GOT3 (cell line): ENCODE measurements around the gene CLEC2L.

ENCODE experiments used
- DNase-seq: peaks from one replicate; lab custom pipeline; 2025; ENCODE audit warnings: mixed read lengths; lab: John Stamatoyannopoulos, UW

Gene CLEC2L

DNA sequence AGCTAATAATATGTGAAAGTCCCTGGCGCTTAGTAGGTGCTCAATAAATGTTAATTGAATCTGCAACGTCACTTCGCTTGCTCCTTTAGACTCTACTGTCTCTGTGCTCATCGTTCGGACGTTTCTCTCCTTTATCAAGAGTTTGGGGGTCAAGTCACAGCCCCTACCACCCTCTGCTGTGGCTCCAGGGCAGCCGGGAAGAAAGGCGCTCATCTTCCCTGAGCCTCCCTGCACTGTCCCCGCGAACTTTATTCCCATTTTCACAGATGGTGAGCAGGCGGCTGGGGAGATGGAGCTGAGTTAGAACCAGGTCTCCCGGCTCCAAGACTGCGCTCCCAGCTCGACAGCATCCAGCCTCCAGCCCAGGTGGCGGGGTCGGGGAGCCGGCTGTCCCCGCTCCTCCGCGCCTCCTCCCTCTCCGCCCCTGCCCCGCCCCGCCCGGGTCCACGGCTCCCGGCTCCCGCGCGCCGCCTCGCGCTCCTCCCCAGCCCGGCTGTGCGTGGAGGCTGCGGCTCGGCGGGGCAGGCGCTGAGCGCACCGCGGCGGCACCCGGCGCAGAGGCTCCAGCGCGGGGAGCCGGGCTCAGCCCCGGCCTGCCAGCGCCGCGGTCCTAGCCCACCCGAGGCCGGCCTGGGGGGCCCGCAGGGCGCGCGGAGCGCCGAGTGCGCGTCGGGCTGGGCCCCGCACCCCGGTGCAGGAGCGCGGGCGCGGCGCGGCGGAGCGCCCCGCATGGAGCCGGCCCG lies at the start of gene CLEC2L:
CLEC2L (plus strand) TSS at position 487 of the 743 bp plus-strand sequence; CDS start at position 730, 243 bp downstream.
- no peak for DNase-seq

DNA sequence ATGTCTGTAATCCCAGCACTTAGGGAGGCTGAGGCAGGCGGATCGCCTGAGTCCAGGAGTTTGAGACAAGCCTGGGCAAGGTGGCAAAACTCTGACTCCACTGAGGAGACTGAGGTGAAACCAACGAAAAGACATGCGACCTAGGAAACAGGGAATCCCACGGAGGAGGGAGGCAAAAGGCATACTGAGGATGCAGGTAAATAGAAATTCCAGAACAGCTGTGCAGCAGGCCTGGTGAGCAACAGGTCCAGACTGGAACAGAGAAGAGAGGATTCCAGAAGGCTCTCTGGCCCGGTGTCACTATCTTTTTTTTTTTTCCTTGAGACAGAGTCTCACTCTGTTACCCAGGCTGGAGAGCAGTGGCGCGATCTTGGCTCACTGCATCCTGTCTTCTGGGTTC lies 47.3 kb upstream of the CLEC2L start:
- DNase-seq: no peak

DNA sequence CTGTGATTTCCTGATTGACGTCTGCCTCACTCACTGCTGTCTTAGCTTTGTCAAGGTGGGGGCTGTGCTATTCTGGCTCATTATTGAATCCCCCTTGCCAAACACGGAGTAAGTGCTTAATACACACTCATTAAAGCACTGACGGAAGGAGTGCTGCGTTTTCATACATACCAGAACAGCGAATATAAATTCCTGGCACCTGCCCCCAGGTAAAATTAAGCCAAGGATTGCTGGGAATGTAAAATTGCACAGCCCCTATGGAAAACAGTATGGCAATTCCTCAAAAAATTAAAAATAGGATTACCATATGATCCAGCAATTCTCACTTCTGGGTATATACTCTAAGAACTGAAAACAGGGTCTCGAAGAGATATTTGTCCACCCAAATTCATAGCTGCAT lies 46.6 kb upstream of the CLEC2L start:
- no peak for DNase-seq

DNA sequence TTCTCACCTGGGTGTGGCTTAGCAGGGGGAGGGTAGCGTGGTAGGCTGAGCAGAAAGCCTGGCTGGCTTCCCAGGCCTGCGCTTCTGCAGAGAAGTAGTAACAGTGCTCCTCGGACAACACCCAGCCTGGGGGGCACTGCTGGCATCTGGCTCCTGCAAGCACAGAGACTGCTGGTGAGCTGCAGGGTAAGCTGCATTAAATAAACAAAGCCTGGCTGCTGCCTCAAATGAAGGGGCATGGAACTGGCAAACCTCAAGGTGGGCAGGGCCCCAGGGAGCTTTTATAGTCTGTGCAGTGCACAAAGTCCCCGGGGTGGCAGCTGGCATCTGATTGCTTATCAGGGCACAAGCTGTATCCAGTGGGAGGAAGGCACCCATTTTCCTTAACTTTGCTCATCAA lies 43.9 kb upstream of the CLEC2L start:
- DNase-seq: no peak

DNA sequence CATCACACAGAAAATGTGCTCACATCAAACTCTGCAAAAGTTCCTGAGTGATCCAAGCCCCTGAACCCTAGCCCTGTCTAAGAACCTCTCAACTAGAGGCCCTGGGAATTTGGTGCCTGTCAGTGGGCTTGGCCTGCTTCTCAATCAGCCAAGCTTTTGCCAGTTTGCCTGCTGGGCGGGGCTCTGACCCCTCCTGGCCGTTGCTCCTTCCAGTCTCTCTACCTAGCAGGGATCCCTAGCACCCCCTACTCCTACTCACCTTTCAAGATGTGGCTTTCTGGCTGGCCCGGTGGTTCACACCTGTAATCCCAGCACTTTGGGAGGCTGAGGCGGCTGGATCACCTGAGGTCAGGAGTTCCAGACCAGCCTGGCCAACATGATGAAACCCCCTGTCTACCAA lies 42.1 kb upstream of the CLEC2L start:
- no peak for DNase-seq

DNA sequence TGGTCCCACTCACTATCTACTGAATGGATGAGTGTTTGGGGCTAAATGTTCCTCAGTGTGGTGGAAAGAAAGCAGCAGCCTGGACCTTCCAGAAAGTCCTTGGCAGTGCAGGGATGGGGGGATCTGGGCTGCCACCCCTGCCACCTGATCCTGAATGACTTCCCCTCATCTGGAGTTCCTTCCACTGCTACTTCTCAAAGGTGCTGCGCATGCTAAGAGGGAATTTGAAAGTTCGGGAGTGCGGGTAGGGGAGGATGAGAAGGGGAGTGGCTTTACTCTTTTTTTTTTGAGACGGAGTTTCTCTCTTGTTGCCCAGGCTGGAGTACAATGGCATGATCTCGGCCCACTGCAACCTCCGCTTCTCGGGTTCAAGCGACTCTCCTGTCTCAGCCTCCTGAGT lies 41.4 kb upstream of the CLEC2L start:
- no peak for DNase-seq

DNA sequence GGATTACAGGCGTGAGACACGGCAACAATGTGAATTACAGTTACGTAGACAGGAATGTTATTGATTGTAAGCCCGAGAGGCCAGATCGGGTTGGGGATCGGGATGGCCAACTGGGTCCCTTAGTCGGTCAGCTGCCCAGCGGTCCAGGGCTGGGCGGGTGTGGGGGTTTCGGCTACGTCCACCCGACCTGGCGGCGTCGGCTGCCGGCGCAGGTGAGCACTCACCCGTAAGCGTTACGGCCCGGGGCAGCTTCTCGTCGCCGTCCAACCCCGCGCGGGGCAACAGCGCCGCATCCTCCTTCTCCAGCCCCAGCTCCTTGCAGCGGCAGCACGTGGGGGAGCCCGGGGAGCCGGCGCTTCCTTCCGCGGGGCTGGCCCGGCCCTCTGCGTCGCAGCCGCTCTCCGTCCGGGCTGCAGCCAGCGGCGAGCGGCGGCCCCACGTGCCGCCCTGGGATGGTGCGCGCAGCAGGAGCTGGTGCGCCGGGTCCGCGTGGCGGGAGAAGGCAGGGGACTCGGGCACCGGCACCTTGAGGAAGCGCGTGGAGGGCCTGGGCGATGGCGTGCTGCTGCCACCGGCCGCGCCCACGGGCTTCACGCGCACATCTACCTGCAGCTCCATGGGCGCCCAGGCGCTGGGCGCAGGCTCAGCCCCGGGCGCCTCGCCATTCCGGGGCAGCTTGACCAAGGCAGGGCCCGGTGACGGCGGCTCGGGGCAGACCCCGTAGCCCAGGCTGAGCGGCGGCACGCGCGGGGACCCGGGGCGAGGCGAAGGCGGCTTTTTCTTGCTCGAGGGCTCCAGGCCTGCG lies 40.6 kb upstream of the CLEC2L start:
- no peak for DNase-seq

DNA sequence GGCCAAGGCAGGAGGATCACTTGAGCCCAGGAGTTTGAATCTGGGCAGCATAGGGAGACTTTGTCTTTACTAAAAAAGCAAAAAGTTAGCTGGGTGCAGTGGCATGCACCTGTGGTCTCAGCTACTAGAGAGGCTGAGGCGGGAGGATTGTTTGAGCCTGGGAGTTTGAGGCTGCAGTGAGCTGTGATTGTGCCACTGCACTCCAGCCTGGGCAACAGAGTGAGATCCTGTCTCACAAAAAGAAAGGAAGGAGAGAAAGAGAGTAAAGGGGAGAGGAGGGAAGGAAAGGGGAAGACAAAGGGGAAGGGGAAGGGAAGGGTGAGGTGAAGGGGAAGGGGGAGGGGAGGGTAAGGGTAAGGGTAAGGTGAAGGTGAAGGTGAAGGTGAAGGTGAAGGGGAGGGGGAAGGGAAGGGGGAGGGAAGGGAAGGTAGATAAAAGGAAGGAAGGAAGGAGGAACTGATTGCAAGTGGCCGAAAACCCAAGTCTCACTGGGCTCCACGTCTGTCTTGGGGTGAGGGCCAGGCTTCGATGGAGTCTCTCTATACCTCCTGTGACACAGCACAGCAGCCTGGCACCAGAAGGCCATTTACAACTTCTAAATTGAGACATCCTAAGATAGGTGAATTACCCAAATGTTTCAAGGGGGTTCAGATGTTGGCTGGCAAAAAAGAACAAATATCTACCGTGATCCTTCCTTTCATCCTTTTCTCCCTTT lies 36.0 kb upstream of the CLEC2L start:
- DNase-seq: no peak

DNA sequence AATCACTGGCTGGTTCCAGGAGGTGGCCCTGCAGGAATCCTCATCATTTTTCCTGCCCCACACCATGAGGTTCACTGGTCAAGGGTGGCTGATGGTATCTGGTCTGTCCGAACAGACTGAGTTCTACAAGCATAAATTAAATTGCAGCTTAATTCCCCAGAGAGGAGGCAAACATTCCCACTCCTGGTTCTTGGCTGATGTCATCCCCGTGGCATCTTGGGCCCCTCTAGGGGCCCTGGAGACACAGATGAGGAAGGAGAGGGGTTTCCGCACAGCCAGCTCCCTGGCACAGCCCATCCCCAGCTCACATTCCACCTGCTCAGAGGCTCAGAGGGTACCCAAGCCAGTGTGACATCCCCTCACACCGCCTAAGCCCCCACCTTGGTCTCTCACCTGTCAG lies 34.7 kb upstream of the CLEC2L start:
- no peak for DNase-seq

DNA sequence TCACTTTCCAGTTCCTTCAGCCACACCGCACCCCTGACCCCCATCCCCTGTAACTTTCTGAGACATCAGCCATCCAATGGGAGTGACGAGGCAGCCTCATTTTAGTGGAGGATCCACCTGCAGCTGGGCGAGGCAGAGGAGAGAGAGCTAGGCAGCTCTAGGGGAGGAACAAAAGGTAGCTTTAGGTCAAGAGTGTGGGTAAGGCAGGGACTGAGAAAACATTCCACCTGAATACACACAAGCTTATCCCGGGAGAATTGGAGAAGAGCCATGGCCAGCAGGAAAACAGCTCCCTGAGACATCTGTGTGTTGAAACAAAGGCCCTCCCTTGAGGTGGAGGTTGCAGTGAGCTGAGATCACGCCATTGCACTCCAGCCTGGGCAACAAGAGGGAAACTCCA lies 33.4 kb upstream of the CLEC2L start:
- no peak for DNase-seq

DNA sequence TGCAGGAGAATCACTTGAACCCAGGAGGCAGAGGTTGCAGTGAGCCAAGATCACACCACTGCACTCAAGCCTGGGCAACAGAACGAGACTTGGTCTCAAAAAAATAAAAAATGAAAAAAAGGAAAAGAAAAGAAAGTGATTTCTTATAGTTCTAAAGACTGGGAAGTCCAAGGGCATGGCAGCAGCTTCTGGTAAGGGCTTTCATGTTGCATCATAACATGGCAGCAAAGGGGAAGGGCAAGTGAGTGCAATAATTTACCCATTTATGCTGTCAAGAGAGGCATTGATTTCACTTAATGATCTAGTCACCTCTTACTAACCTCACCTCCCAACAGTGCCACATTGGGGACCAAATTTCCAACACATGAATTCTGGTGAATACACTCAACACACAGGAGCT lies 31.2 kb upstream of the CLEC2L start:
- no peak for DNase-seq

DNA sequence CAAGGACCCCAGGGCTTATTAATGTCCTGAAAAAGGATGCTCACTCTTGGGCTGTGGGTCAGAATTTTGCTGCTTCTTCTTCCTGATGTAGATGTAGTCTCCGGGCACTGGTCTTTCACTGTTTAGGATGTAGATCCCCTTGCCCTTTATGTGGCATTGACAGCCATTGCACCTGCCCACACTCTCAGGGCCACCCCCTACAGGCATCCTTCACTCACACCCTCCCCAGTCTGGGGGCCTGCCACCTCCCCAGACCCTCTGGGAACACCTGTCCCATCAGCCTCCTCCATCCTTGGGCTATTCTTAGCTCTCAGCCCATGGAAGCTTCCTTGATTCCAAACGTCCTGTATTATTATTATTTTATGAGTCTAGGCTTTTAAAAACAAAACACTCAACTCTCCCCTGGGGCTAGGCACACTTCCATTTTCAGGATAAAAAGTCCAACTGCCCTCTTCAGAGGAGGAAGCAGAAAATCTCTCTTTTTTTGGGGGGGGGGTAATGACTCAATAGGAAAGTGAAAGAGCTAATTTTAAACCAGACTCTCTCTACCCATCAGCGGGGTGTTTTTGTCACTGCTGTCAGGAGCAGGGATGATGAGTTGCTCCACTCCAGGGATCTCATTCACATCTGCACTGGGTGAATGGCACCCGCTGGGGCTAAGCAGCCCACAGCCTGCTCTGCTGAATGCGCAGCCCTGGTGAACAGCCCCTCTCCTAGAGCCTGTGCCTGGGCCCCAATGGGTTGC lies 28.5 kb upstream of the CLEC2L start:
- DNase-seq: no peak

DNA sequence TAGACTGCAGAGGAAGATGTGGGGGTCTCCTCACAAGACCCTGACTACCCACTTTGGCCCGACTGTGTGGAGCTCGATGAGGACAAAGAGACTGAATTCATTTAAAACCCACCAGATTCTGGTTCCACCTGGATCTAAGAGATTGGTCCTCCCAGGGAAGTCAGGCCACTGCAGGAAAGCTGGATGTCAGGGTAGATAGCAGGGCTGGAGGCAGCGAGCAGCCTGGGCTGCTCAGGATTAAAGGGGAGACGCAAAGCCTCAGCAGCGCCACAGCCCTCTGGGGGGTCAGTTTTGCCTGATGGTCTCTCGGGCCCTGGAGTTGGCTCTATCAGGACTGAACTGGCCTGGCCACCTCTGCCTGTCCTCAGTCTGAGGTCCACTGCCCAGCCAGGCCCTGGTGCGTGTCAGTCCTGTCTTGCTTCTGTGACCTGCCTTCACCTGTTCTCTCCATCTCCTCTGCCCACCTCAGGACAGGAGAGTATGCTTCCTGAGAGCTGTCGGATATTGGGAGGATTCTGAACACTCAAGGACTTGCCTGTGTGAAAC lies 27.8 kb upstream of the CLEC2L start:
- no peak for DNase-seq

DNA sequence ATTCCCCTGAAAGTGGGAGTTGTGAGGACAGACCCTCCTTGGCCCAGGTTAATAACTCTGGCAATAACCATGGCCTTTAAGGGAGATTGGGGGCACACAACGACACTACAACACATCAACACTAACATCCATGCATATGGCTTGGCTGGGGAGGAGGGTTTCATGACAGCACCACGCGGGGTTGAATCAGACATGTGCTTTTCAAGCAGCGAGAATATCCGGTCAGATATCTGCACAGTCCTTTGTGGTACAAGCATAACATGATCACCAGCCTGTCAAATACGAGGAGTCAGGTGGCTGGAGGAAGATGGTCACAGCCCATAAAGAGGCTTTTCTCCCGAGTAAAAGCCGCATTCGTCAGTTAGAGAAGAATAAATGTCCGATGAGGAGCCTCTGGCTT lies 27.0 kb upstream of the CLEC2L start:
- DNase-seq: no peak

DNA sequence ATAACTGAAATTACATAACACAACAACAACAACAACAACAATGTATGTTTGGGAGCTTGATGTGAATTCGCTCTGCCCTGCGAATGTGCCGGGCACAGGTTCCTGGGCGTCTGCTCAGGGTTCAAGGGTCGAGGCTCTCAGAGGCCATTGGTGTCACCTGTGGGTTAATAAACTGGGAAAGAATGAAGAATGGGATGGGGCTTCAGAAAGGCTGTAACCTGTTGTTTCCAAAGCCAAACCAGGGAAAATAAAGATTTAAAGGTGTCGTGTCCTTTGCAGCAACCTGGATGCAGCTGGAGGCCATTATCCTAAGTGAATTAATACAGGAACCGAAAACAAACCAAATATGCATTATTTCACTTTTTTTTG lies 22.7 kb upstream of the CLEC2L start:
- DNase-seq: no peak

DNA sequence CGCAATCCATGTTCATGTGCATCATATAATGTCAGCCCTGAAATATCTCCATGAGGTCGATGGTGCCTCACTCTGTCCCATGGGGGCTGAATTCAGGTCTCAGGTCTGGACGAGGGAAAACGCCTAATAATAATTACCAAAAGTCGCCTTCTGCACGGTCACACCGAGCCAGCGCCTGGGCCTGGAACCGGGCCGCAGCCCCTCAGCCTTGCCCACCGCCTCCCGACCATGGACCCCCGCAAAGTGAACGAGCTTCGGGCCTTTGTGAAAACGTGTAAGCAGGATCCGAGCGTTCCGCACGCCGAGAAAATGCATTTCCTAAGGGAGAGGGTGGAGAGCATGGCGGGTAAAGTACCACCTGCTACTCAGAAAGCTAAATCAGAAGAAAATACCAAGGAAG lies 21.3 kb upstream of the CLEC2L start:
- DNase-seq: no peak

DNA sequence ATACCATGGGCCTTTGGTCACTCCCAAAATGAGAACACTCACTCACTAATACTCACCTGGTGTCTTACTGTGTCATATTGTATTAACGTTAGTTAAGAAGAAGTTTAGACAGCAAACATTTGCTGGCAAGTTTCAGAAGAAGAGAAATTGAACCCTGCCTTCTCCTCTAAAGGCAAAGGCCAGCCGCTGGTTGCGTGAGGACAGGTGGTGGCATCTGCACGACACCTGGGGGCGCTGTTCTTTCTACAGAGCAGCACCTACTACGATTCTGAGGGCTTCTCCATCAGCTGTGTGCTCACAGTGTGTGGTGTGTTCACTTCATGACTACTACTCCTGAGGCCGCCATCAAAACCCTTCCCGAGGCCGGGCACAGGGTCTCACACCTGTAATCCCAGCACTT lies 17.9 kb upstream of the CLEC2L start:
- no peak for DNase-seq

DNA sequence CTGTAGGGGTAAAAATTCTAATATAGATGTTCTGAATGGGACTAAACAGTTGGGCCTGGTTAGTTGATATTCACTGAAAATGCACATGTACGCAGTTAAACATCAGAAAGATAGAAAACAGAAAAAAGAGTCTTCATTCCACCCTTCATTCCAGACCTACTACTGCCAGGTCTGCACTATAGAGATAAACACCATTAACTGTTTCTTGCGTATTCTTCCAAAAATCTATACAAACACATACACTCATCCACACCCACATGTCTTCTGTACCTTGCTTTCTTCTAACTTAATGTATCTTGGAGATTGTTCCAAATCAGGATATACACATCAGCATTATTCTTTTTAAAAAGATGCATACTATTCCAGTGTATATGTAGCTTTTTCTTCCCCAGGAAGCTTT lies 13.9 kb upstream of the CLEC2L start:
- DNase-seq: no peak

DNA sequence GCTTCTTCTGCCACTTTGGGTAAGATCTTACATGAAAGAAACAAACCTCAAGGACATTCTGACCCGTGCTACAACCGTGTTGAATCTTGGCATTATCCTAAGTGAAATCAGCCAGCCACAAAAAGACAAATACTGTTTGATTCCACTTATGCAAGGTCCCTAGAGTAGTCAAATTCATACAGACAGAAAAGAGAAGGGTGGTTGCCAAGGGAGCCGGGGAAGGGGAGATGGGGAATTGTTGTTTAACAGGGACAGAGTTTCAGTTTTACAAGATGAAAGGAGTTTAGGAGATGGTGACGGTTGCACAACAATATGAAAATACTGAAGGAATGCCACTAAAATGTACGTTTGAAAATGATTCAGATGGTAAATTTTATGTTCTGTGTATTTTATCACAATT lies 12.2 kb upstream of the CLEC2L start:
- no peak for DNase-seq

DNA sequence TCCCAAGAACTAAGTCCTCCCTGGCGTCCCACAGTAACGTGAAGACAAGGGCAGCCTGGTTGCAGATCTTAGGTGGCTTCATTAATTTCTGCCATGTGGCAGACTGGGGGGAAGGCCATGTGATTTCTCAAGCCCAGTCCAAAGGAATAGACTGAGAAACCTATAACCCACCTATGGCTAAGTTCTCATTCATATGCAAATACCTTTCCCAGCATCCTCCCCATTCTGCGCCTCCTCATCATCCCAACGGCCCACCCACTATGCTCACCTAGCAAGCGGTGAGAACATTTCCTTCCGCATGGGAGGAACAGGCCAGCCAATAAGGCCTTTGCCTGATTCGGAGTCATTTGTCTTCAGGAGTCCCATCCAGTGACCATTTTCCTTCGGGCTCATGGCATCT lies 8.2 kb upstream of the CLEC2L start:
- no peak for DNase-seq

DNA sequence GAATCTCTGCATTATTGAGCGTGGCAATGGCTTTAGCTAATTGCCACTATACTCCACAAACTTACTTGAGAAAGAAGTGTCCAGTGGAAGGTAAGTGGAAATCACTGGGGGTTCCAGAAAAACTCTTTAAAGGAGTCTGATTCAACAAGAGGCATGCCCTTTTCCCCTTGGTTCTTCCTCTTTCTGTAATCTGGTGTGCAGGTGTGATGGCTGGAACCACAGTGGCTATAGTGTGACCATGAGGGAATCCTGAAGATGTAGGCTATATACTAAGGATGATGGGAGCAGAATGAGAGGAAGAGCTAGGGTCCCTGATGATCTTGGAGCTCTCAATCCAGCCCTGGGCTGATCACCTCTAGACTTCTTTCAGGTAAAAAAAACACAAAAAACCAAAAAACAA lies 2.0 kb upstream of the CLEC2L start:
- no peak for DNase-seq

DNA sequence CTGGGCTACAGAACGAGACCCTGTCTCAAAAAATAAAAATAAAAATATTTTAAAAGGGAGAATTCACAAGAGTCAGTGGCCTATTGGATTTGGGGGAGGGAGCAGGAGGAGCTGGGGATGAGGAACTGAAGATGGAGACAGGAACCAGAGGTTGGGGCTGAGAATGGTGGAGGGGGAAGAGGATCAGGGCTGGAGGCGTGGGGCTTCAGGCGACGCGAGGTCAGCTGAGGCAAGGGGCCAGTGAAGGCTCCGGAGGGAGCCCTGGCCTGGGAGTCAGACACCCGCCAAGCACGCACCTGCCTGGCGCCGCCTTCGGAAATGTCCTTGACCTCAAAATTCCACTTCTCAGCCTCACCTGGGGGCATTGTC lies 671 bp upstream of the CLEC2L start:
- DNase-seq: no peak
